HG02610 (cell line): ENCODE data around the gene RIOX2.

ENCODE experiments used
- ATAC-seq: cut with Tn5 transposase; IDR thresholded peaks from one replicate; pipeline ENCODE4 v1.9.1; 2021; ENCODE audit warnings: mild to moderate bottlenecking, moderate library complexity; ENCODE audit not compliant: unreplicated experiment

The RIOX2 gene

GRCh38 chr3:97990624-97991292 lies 18.5 kb upstream of the RIOX2 start:
- peak; percentile 61 for ATAC-seq

GRCh38 chr3:97988784-97989568 lies 16.7 kb upstream of the RIOX2 start:
- no peak for ATAC-seq

- ATAC-seq, result no peak
Measured at GRCh38 chr3:97987306-97987705, 15.1 kb upstream of the RIOX2 start.

- no peak for ATAC-seq
Measured at GRCh38 chr3:97983933-97984491, 11.8 kb upstream of the RIOX2 start.

GRCh38 chr3:97981886-97982285 lies 9.7 kb upstream of the RIOX2 start:
- ATAC-seq, result no peak

GRCh38 chr3:97979610-97980009 lies 7.4 kb upstream of the RIOX2 start:
- no peak for ATAC-seq

GRCh38 chr3:97975466-97975865 lies 3.2 kb upstream of the RIOX2 start:
- no peak for ATAC-seq

GRCh38 chr3:97974996-97975395 lies 2.8 kb upstream of the RIOX2 start:
- no peak for ATAC-seq

- no peak for ATAC-seq
Measured at GRCh38 chr3:97972976-97973375, 745 bp upstream of the RIOX2 start.

- no peak for ATAC-seq
Measured at GRCh38 chr3:97970956-97971620, 1.1 kb downstream of the RIOX2 start.

GRCh38 chr3:97970156-97970555 lies 2.1 kb downstream of the RIOX2 start:
- ATAC-seq, result no peak

- no peak for ATAC-seq
Measured at GRCh38 chr3:97969541-97969940, 2.7 kb downstream of the RIOX2 start.

- no peak for ATAC-seq
Measured at GRCh38 chr3:97968376-97968775, 3.9 kb downstream of the RIOX2 start.

GRCh38 chr3:97967966-97968365 lies 4.3 kb downstream of the RIOX2 start:
- no peak for ATAC-seq

- no peak for ATAC-seq
Measured at GRCh38 chr3:97960993-97961766, 11.1 kb downstream of the RIOX2 start.

- no peak for ATAC-seq
Measured at GRCh38 chr3:97960551-97960950, 11.7 kb downstream of the RIOX2 start.

GRCh38 chr3:97959872-97960271 lies 12.4 kb downstream of the RIOX2 start:
- no peak for ATAC-seq

GRCh38 chr3:97958796-97959195 lies 13.4 kb downstream of the RIOX2 start:
- ATAC-seq, result no peak

GRCh38 chr3:97958396-97958795 lies 13.8 kb downstream of the RIOX2 start:
- ATAC-seq, result no peak

- no peak for ATAC-seq
Measured at GRCh38 chr3:97957617-97958311, 14.5 kb downstream of the RIOX2 start.
